Measurements from ENCODE around the gene TSR1. TPM values are rescaled to one million over a fixed set of nuclear protein-coding genes. Genes with fewer than 3 reads are reported as not detected.
A peak's percentile ranks its signal among the peaks of the same experiment; 100 is the strongest.

Gene TSR1
- total RNA-seq, 4 donors from 2014 or later, result 25.0 to 58.3 (median 46.5) TPM

DNA sequence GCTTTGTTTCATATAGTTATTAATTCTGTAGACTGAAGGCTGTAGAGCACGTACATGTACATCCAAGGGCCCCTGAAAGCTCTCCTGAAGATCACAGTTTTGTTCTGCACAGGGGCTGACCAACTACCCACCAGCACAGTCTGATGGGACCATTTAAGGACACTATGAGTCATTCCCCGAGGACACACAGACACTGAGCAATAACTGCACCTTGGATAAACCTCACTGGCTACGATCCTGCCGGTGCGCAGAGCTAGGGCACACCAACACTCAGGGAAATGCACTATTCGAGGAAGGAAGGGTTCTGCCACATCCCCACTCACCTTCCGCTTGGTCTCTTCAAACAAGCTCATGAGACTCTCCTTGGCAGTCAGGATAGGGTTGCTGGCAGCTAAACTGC is 53.0 kb downstream of the TSR1 start:
- TF ChIP-seq POLR2AphosphoS5 (IDR thresholded peaks at IDR 0.05) (no peak), POLR2A (IDR thresholded peaks at IDR 0.05) (no peak), EP300 (IDR thresholded peaks at IDR 0.05) (no peak)
- TF ChIP-seq, protein P1, sequence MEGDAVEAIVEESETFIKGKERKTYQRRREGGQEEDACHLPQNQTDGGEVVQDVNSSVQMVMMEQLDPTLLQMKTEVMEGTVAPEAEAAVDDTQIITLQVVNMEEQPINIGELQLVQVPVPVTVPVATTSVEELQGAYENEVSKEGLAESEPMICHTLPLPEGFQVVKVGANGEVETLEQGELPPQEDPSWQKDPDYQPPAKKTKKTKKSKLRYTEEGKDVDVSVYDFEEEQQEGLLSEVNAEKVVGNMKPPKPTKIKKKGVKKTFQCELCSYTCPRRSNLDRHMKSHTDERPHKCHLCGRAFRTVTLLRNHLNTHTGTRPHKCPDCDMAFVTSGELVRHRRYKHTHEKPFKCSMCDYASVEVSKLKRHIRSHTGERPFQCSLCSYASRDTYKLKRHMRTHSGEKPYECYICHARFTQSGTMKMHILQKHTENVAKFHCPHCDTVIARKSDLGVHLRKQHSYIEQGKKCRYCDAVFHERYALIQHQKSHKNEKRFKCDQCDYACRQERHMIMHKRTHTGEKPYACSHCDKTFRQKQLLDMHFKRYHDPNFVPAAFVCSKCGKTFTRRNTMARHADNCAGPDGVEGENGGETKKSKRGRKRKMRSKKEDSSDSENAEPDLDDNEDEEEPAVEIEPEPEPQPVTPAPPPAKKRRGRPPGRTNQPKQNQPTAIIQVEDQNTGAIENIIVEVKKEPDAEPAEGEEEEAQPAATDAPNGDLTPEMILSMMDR (IDR thresholded peaks at IDR 0.05), result no peak
- H3K9me3 ChIP-seq, result no peaks in the 10 kb centered on the region
- H3K27ac ChIP-seq, result no peak overlapping the region
- no peaks in the 10 kb centered on the region for H3K27me3 ChIP-seq
- peaks cover 5 to 94% of the 10 kb centered on the region in 2 donors for H3K36me3 ChIP-seq
- 72% methylated on average over 5 of the region's 7 CpGs; no CpG with 5 or more reads in 1 of the 2 donors for WGBS, 2 donors (ENCODE audit: low coverage in 1 of 2)
- peaks cover 0 to 10% (median 0%) of the 10 kb centered on the region in 3 donors for H3K4me1 ChIP-seq
- no peak overlapping the region for H3K4me3 ChIP-seq
- no peak for ATAC-seq

DNA sequence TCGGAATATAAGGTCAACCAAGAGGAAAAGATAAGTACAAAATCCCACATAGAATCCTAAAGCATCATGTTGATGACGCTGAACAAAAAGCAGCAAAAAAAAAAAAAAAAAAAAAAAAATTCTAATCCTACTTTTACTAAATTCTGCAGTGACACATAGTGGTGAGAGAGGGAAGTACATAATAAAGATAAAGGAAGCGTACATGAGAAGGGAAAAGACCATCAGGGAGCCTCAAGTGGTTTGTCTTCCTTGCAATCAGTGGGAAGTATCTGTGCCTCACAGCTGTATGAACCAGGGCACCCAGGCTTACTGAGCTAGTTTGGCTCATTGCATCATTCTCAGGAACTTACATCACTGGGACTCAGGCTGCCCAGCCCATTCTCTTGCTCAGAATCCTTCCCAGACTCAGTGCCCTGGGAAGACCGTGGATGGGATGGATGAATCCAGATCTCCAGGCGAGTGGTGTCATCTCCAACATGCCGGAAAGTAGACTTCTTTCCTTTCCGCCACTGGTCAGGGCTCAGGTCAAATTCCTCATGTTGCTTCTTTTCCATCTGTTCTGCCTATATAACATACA is 53.9 kb downstream of the TSR1 start:
- Histone ChIP-seq H3K27ac (peak overlapping the region; percentile 7 to 49 (median 36)), H3K9me3 (no peaks in the 10 kb centered on the region), H3K4me3 (no peak overlapping the region), H3K27me3 (no peaks in the 10 kb centered on the region), H3K36me3 (peaks cover 5 to 90% of the 10 kb centered on the region in 2 donors), H3K4me1 (peaks cover 0 to 10% (median 0%) of the 10 kb centered on the region in 3 donors)
- peak; percentile 71 for ATAC-seq
- 34 to 54% methylated on average over 6 to 7 of the region's 7 CpGs for WGBS, 2 donors (ENCODE audit: low coverage in 1 of 2)
- no peak for TF ChIP-seq EP300 (IDR thresholded peaks at IDR 0.05)
- TF ChIP-seq, protein P1 (IDR thresholded peaks at IDR 0.05), result peak; percentile 63 to 73 (median 67)

DNA sequence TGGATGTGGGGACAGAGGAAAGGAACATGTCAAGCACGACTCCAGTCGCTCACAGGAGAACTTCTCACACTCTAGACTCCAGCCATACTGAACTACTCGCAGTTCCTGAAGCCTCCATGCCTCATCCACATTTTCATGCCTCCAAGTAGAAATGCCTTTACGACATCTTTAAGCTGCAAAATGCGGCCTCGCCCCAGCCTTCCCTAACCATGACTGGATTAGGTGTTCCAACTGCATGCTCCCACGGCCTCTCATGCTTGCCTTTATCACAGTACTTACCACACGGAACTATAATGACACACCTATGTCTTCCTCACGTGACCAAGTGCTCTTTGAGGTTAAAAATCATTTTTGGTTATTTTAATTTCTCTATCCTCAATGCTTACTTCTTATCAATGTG is 56.5 kb downstream of the TSR1 start:
- Histone ChIP-seq H3K4me1 (peaks cover 0 to 25% (median 0%) of the 10 kb centered on the region in 3 donors), H3K4me3 (no peak overlapping the region), H3K27ac (no peak overlapping the region), H3K9me3 (no peaks in the 10 kb centered on the region), H3K27me3 (no peaks in the 10 kb centered on the region), H3K36me3 (peaks cover 5 to 86% of the 10 kb centered on the region in 2 donors)
- 90 to 92% methylated on average over 8 to 9 of the region's 9 CpGs for WGBS, 2 donors (ENCODE audit: low coverage in 1 of 2)
- no peak for ATAC-seq
- no peak for TF ChIP-seq EP300 (IDR thresholded peaks at IDR 0.05)
- no peak for TF ChIP-seq POLR2AphosphoS5 (IDR thresholded peaks at IDR 0.05)
- TF ChIP-seq POLR2A (IDR thresholded peaks at IDR 0.05), result no peak
- TF ChIP-seq, protein P1 (IDR thresholded peaks at IDR 0.05), result no peak

DNA sequence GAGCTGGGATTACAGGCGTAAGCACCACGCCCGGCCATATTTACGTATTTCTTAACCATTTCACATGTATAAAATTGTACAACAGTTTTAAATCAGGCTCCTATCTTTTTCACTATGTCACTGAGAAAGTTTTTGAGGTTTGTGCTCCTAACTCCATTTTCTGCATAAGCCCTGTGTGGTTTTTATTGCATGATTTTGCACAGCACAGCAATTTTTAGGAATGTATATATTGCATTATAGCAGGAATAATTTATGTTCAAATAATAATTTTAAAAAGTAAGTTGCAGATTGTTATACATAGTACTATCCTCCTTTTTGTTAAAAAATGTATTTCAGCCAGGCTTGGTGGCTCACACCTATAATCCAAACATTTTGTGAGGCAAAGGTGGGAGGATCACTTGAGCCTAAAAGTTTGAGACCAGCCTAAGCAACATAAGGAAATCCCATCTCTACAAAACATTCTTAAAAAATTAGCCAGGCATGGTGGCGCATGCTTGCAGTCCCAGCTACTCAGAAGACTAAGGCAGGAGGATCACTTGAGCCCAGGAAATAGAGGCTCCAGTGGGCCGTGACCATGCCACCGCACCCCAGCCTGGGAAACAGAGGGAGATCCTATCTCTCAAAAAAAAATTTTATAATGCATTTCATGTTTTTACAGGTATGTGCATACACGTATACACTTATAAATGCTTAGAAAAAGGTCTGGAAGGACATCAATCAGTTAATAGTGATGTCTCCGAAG is 58.7 kb downstream of the TSR1 start:
- whole genome bisulfite sequencing, 2 donors (ENCODE audit: low coverage in 1 of 2), result 91 to 96% methylated on average over 5 to 9 of the region's 9 CpGs
- Histone ChIP-seq H3K27ac (no peak overlapping the region), H3K4me3 (no peak overlapping the region), H3K9me3 (no peaks in the 10 kb centered on the region), H3K27me3 (no peaks in the 10 kb centered on the region), H3K36me3 (peaks cover 5 to 85% of the 10 kb centered on the region in 2 donors), H3K4me1 (peaks cover 0 to 25% (median 0%) of the 10 kb centered on the region in 3 donors)
- ATAC-seq, result no peak
- no peak for TF ChIP-seq EP300 (IDR thresholded peaks at IDR 0.05)
- TF ChIP-seq, protein P1 (IDR thresholded peaks at IDR 0.05), result no peak
- no peak for TF ChIP-seq POLR2AphosphoS5 (IDR thresholded peaks at IDR 0.05)
- TF ChIP-seq POLR2A (IDR thresholded peaks at IDR 0.05), result no peak
